Endothelial cell of umbilical vein (primary cell): ENCODE results near the gene CIB4. TPM values are rescaled to one million over a fixed set of nuclear protein-coding genes. Genes with fewer than 3 reads are reported as not detected.

Source experiments
- BruUV-seq: library from RNA; stranded (reverse); fragments of 400-500 nt; replicated peaks from 2 replicates; lab custom pipeline; 2021; lab: Mats Ljungman, UMichigan
- CTCF ChIA-PET: fragments of 300-600, 350-600 bp; sonication (Branson Sonifier 250); formaldehyde crosslinking; loops from one replicate; lab custom pipeline; 2021; ENCODE audit warnings: antibody characterized with exemption, inconsistent platforms; lab: Charles Lee
- POLR2A ChIA-PET: fragments of 300-600, 350-600 bp; sonication (Branson Sonifier 250); formaldehyde crosslinking; loops from one replicate; lab custom pipeline; 2021; ENCODE audit warnings: antibody characterized with exemption, inconsistent platforms; lab: Charles Lee
- DNase-seq: peaks from one replicate; pipeline ENCODE4 v3.0.0-alpha.2; 2011; ENCODE audit warnings: low read depth, low spot score
- FAIRE-seq: peaks from 2 replicates; lab custom pipeline; 2011; peaks lifted over from hg19 to GRCh38; lab: Jason Lieb, UNC
- H2AFZ ChIP-seq: 2 replicates; pipeline ENCODE4 v1.6.0; 2012; ENCODE audit warnings: low read depth, low read length, control low read depth, inconsistent platforms
- H3K27ac ChIP-seq: 2 replicates; pipeline ENCODE4 v1.5.1; 2011; ENCODE audit warnings: low read depth, mild to moderate bottlenecking, control low read depth, low read length, moderate library complexity; ENCODE audit not compliant: insufficient read depth
- H3K27me3 ChIP-seq, 2 experiments: 2 replicates each; pipeline versions ENCODE4 v1.6.0 to v1.6.1; 2011; ENCODE audit warnings: low read length in 2 of 2, mixed read lengths in 1 of 2; ENCODE audit not compliant: control insufficient read depth in 2 of 2, insufficient read depth in 2 of 2
- H3K36me3 ChIP-seq, 2 experiments: 2 replicates in 1 of 2; 3 replicates in 1 of 2; pipeline ENCODE4 v1.5.1; 2011; ENCODE audit warnings: low read length in 2 of 2, mild to moderate bottlenecking in 1 of 2, moderate library complexity in 1 of 2; ENCODE audit not compliant: control insufficient read depth in 2 of 2, insufficient read depth in 2 of 2; ENCODE audit errors: extremely low read depth in 1 of 2
- H3K4me1 ChIP-seq: 3 replicates; pipeline ENCODE4 v1.5.1; 2011; ENCODE audit warnings: mild to moderate bottlenecking, low read length; ENCODE audit not compliant: control insufficient read depth, insufficient read depth; ENCODE audit errors: extremely low read depth
- H3K4me2 ChIP-seq: 2 replicates; pipeline ENCODE4 v1.6.1; 2011; ENCODE audit warnings: low read length, control low read depth, mixed read lengths; ENCODE audit not compliant: insufficient read depth
- H3K4me3 ChIP-seq, 3 experiments: fragments of 200-600 bp in 1 of 3; sonication (generic), shearing (Covaris generic) in 1 of 3; replicated peaks in 1 of 3; 2 replicates each; pipeline ENCODE4 v1.5.1; 2011 to 2016; ENCODE audit warnings: control low read depth in 3 of 3, low read length in 3 of 3, mild to moderate bottlenecking in 2 of 3, inconsistent platforms in 1 of 3, low read depth in 1 of 3, moderate library complexity in 1 of 3; ENCODE audit not compliant: insufficient read depth in 1 of 3
- H3K79me2 ChIP-seq: 2 replicates; pipeline ENCODE4 v1.6.0; 2012; ENCODE audit warnings: low read length, inconsistent platforms; ENCODE audit not compliant: control insufficient read depth, insufficient read depth
- H3K9ac ChIP-seq: replicated peaks from 2 replicates; pipeline ENCODE3; 2011; ENCODE audit warnings: low read length, control low read depth; ENCODE audit not compliant: insufficient read depth; ENCODE audit errors: extremely low read depth
- H3K9me1 ChIP-seq: replicated peaks from 3 replicates; pipeline ENCODE4 v1.6.0; 2011; ENCODE audit warnings: mild to moderate bottlenecking, low read length; ENCODE audit not compliant: control insufficient read depth, insufficient read depth; ENCODE audit errors: extremely low read depth
- H3K9me3 ChIP-seq: replicated peaks from 2 replicates; pipeline ENCODE4 v1.5.1; 2012; ENCODE audit warnings: low read length, inconsistent platforms; ENCODE audit not compliant: control insufficient read depth, insufficient read depth
- H4K20me1 ChIP-seq: replicated peaks from 2 replicates; pipeline ENCODE3; 2011; ENCODE audit warnings: mild to moderate bottlenecking, low read length; ENCODE audit not compliant: control insufficient read depth, insufficient read depth; ENCODE audit errors: extremely low read depth
- EZH2 ChIP-seq: IDR thresholded peaks from 2 replicates; pipeline ENCODE4 v1.6.1; 2012; ENCODE audit warnings: borderline replicate concordance, low read depth, mild to moderate bottlenecking, moderate library complexity, low read length, inconsistent platforms; ENCODE audit not compliant: severe bottlenecking
- FOS ChIP-seq: IDR thresholded peaks from 2 replicates; pipeline ENCODE4 v1.6.1; 2011; ENCODE audit warnings: mild to moderate bottlenecking, low read length, moderate library complexity, borderline replicate concordance; ENCODE audit not compliant: insufficient read depth
- GATA2 ChIP-seq: IDR thresholded peaks from 2 replicates; pipeline ENCODE4 v1.7.0; 2011; ENCODE audit warnings: low read depth, mild to moderate bottlenecking, moderate library complexity, mixed read lengths, low read length; ENCODE audit not compliant: insufficient read length, insufficient read depth
- JUN ChIP-seq: IDR thresholded peaks from 2 replicates; pipeline ENCODE4 v1.6.1; 2011; ENCODE audit warnings: borderline replicate concordance, low read depth; ENCODE audit not compliant: insufficient read length, insufficient read depth
- MYC ChIP-seq: IDR thresholded peaks from one replicate; pipeline ENCODE4 v1.6.1; 2011; ENCODE audit warnings: mild to moderate bottlenecking, low read depth, low read length
- POLR2A ChIP-seq: IDR thresholded peaks from 2 replicates; pipeline ENCODE4 v1.6.1; 2012; ENCODE audit warnings: low read depth, mild to moderate bottlenecking, control low read depth, low read length
- POLR2AphosphoS5 ChIP-seq: IDR thresholded peaks from 2 replicates; pipeline ENCODE4 v1.6.1; 2012; ENCODE audit warnings: low read depth, mild to moderate bottlenecking, control low read depth, low read length, moderate library complexity; ENCODE audit not compliant: insufficient read depth
- dilution Hi-C: fragments of 300-500 bp; cut with MboI; formaldehyde crosslinking; loops from one replicate; pipeline ENCODE4 v1.15.0; 2019; ENCODE audit warnings: low sequenced_read_pairs; ENCODE audit not compliant: extremely low pct_ligation_motif_present
- intact Hi-C: fragments of 100-400 bp; cut with micrococcal nuclease; formaldehyde crosslinking; loops from one replicate; pipeline ENCODE4 v1.10.0; 2022
- polyA plus RNA-seq, 4 experiments: library from polyadenylated mRNA; depleted of rRNA in 3 of 4; stranded (reverse) in 3 of 4; unstranded in 1 of 4; fragments of >200 nt; gene quantifications; 2 replicates each; pipeline versions ENCODE4 v1.2.1 to v1.2.3, GENCODE V29; 2011 to 2012; ENCODE audit warnings: missing spikeins in 1 of 4
- total RNA-seq: library from RNA; stranded (reverse); gene quantifications from 2 replicates; pipeline ENCODE4 v1.2.3, GENCODE V29; 2021
- TF ChIP-seq, protein P1 (sequence below): IDR thresholded peaks from 2 replicates; pipeline ENCODE4 v1.6.1; 2011; ENCODE audit not compliant: insufficient read depth, insufficient read length
- TF ChIP-seq, protein P2 (sequence below), 2 donors: IDR thresholded peaks; 1 replicate in 1 of 2; 2 replicates in 1 of 2; pipeline ENCODE4 v1.5.1; 2011; ENCODE audit warnings: low read length in 2 of 2, mild to moderate bottlenecking in 2 of 2, moderate library complexity in 2 of 2, control low read depth in 1 of 2, inconsistent platforms in 1 of 2, low read depth in 1 of 2; ENCODE audit not compliant: insufficient read depth in 1 of 2; ENCODE audit errors: extremely low read depth in 1 of 2

The CIB4 gene
- total and polyA plus RNA-seq, 2 donors (not counting 3 experiments of a cell fraction or from before 2014, with no cell fraction given): not detected

DNA sequence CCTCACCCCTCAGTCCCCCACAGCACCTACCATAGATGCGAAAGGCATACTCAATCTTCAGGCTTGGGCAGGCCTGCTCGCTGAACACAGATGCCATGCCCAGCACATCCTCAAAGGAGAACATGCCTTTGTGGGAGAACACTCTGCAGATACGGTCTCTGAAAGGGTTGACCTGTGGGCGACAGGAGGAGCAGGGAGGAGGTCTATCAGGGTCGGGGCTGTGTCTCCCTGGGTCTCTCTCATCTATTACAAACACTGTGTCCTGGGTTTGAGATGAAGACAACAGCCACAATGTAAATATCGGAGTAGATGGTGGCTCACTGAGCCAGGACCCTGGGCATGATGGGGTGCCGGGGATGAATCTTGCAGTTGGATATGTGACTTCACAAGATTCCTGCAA lies 46.0 kb downstream of the CIB4 start:
- peaks cover 22 to 27% of the 10 kb centered on the region in 2 experiments for H3K27me3 ChIP-seq
- no peak overlapping the region for H3K9ac ChIP-seq
- H3K36me3 ChIP-seq: no peaks in the 10 kb centered on the region
- no peak overlapping the region for H3K4me2 ChIP-seq
- H3K79me2 ChIP-seq: no peaks in the 10 kb centered on the region
- intact Hi-C loops (no loop called here), dilution Hi-C loops (no loop called here)
- FAIRE-seq (no peak), DNase-seq (no peak)
- no TSS peak for BruUV-seq
- H3K27ac ChIP-seq: no peak overlapping the region
- no peaks in the 10 kb centered on the region for H4K20me1 ChIP-seq
- POLR2A ChIA-PET: no interaction called here
- no peaks in the 10 kb centered on the region for H3K9me3 ChIP-seq
- TF ChIP-seq POLR2AphosphoS5 (no peak), JUN (no peak)
- TF ChIP-seq, protein P1, sequence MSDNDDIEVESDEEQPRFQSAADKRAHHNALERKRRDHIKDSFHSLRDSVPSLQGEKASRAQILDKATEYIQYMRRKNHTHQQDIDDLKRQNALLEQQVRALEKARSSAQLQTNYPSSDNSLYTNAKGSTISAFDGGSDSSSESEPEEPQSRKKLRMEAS: no peak
- H3K4me3 ChIP-seq: no peak overlapping the region
- no peaks in the 10 kb centered on the region for H3K9me1 ChIP-seq
- CTCF ChIA-PET: no interaction called here
- H2AFZ ChIP-seq: no peak overlapping the region
- H3K4me1 ChIP-seq: peaks cover 9% of the 10 kb centered on the region

DNA sequence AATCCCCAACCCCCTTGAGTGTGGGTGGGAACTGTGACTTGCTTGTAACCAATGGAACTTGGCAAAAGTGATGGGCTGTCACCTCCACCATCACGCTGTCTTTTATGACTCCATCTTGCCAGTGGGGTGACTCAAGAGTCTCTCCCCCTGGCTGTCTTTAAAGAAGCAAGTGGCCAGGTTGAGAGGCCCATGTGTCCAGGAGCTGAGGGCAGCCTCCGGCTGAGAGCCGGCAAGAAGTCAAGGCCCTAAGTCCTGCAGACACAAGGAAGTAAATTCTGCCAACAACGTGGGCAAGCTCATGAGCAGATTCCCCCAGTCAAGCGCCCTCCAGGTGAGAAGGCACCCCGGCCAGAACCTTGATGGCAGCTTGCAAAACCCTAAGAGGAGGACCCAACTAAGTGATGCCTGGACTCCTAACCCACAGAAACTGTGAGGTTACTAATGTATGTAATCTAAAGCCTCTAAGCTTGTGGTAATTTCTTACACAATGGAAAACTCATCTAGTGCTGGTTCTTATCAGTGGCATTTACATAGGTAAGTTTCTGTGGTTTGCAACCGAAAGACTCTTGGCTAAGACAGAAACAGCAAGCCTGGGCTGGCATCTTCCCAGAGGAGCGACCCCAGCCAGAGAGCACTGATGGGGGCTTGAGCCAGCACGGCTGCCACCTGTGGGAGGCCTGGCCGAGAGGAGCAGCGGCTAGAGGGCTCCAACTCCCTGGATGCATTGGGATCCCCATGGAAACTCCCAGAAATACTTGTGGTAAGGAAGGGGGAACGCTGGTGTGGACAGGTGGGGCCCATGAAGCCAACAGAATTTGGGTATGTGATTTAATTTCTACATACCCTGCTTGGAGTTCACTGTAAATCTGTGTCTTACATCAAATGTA lies 49.3 kb downstream of the CIB4 start:
- no peaks in the 10 kb centered on the region for H3K9me1 ChIP-seq
- H3K4me3 ChIP-seq: no peak overlapping the region
- FAIRE-seq (no peak), DNase-seq (no peak)
- no peaks in the 10 kb centered on the region for H3K9me3 ChIP-seq
- no peak overlapping the region for H3K9ac ChIP-seq
- H2AFZ ChIP-seq: no peak overlapping the region
- no peaks in the 10 kb centered on the region for H3K36me3 ChIP-seq
- peaks cover 6% of the 10 kb centered on the region for H3K4me1 ChIP-seq
- POLR2A ChIA-PET: no interaction called here
- H3K27ac ChIP-seq: no peak overlapping the region
- no peak overlapping the region for H3K4me2 ChIP-seq
- CTCF ChIA-PET: interaction anchor here (1.3 to 3.5 kb wide), 3 partner anchors 11 to 154 kb away, joined by 3 to 14 read pairs (median 3); no protein-coding TSS in a partner anchor
- TF ChIP-seq JUN (no peak), EZH2 (no peak), FOS (no peak), POLR2A (no peak), POLR2AphosphoS5 (no peak), MYC (no peak), GATA2 (no peak)
- TF ChIP-seq, protein P2, sequence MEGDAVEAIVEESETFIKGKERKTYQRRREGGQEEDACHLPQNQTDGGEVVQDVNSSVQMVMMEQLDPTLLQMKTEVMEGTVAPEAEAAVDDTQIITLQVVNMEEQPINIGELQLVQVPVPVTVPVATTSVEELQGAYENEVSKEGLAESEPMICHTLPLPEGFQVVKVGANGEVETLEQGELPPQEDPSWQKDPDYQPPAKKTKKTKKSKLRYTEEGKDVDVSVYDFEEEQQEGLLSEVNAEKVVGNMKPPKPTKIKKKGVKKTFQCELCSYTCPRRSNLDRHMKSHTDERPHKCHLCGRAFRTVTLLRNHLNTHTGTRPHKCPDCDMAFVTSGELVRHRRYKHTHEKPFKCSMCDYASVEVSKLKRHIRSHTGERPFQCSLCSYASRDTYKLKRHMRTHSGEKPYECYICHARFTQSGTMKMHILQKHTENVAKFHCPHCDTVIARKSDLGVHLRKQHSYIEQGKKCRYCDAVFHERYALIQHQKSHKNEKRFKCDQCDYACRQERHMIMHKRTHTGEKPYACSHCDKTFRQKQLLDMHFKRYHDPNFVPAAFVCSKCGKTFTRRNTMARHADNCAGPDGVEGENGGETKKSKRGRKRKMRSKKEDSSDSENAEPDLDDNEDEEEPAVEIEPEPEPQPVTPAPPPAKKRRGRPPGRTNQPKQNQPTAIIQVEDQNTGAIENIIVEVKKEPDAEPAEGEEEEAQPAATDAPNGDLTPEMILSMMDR (IDR thresholded peaks at IDR 0.05; ENCODE audit: extremely low read depth in 1 of 2, insufficient read depth in 1 of 2, low read depth in 1 of 2, low read length in 2 of 2): no peak
- TF ChIP-seq, protein P1: no peak
- no TSS peak for BruUV-seq
- intact Hi-C loops: no loop called here
- peaks cover 22 to 28% of the 10 kb centered on the region in 2 experiments for H3K27me3 ChIP-seq
- H4K20me1 ChIP-seq: no peaks in the 10 kb centered on the region
- dilution Hi-C loops: no loop called here
- no peaks in the 10 kb centered on the region for H3K79me2 ChIP-seq
